ENCODE results near the gene BTBD1. TPM values are rescaled to one million over a fixed set of nuclear protein-coding genes. Genes with fewer than 3 reads are reported as not detected.

The BTBD1 gene
- total RNA-seq, 2 donors from 2014 or later, result 116 to 206 TPM

DNA sequence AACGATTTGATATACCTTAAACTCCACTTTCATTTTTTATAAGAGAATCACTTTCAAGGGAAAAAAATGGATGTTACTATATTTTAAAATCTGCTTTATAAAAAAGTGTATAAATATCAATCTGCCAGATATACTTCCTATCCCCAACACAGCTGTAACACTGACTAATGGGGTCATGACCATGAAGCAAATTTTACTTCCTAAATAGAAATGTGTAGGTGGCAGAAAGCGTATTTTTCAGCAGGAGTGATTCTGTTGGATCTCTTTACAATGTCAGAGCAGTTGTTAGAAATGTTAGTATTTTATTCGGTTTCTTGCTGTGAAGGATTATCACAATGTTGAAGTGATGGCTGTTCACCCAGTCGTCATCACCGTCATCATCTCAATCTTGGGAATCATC is 50.1 kb downstream of the BTBD1 start:
- DNase-seq (ENCODE audit: low spot score), result no peak
- Histone ChIP-seq H3K4me1 (peaks cover 0 to 6% of the 10 kb centered on the region in 2 donors), H3K4me3 (no peak overlapping the region), H3K9me3 (no peaks in the 10 kb centered on the region), H3K36me3 (peaks cover 46% of the 10 kb centered on the region), H3K27ac (no peak overlapping the region), H3K27me3 (no peaks in the 10 kb centered on the region)
- TF ChIP-seq CTCF (IDR thresholded peaks at IDR 0.05), result no peak

GRCh38 chr15:83015361-83015760 is 51.7 kb downstream of the BTBD1 start:
- TF ChIP-seq CTCF (IDR thresholded peaks at IDR 0.05), result no peak
- Histone ChIP-seq H3K4me3 (no peak overlapping the region), H3K36me3 (peaks cover 36% of the 10 kb centered on the region), H3K27ac (no peak overlapping the region), H3K4me1 (peaks cover 0 to 14% of the 10 kb centered on the region in 2 donors), H3K27me3 (no peaks in the 10 kb centered on the region), H3K9me3 (no peaks in the 10 kb centered on the region)
- DNase-seq (ENCODE audit: low spot score), result no peak

GRCh38 chr15:83014205-83014653 is 52.8 kb downstream of the BTBD1 start:
- no peaks in the 10 kb centered on the region for H3K9me3 ChIP-seq
- H3K36me3 ChIP-seq, result peaks cover 24% of the 10 kb centered on the region
- no peak overlapping the region for H3K27ac ChIP-seq
- no peak for DNase-seq (ENCODE audit: low spot score)
- H3K4me1 ChIP-seq, result peaks cover 0 to 18% of the 10 kb centered on the region in 2 donors
- TF ChIP-seq CTCF (IDR thresholded peaks at IDR 0.05), result no peak
- no peaks in the 10 kb centered on the region for H3K27me3 ChIP-seq
- no peak overlapping the region for H3K4me3 ChIP-seq

GRCh38 chr15:83012636-83013035 is 54.4 kb downstream of the BTBD1 start:
- no peaks in the 10 kb centered on the region for H3K27me3 ChIP-seq
- TF ChIP-seq CTCF (IDR thresholded peaks at IDR 0.05), result no peak
- peaks cover 23% of the 10 kb centered on the region for H3K36me3 ChIP-seq
- H3K4me3 ChIP-seq, result no peak overlapping the region
- H3K9me3 ChIP-seq, result no peaks in the 10 kb centered on the region
- H3K4me1 ChIP-seq, result peaks cover 0 to 18% of the 10 kb centered on the region in 2 donors
- DNase-seq (ENCODE audit: low spot score), result no peak
- H3K27ac ChIP-seq, result no peak overlapping the region

DNA sequence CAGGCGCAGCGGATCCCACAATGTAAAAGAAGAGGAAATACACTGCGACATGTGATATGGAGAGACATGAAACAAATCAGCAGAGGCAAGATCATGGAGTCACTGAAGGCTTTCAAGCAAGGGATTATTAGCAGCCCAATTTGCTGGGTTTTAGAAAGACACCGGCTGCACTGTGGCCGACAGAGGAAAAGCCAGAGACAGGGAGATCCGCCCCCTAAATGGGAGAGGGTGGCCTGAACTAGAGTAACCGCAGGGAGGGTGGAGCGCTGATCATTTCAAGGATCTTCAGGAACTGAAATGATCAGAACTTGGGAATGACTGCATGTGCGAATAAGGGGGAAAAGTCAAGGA is 55.0 kb downstream of the BTBD1 start:
- Histone ChIP-seq H3K27me3 (no peaks in the 10 kb centered on the region), H3K27ac (peak overlapping the region; percentile 68 to 77), H3K4me1 (peaks cover 0 to 18% of the 10 kb centered on the region in 2 donors), H3K4me3 (peak overlapping the region; percentile 86 to 91), H3K9me3 (no peaks in the 10 kb centered on the region), H3K36me3 (peaks cover 23% of the 10 kb centered on the region)
- TF ChIP-seq CTCF (IDR thresholded peaks at IDR 0.05), result no peak
- no peak for DNase-seq (ENCODE audit: low spot score)

Measured in right atrium auricular region (tissue), 2 donors.